Ishikawa (cell line): ENCODE data around the gene BEGAIN.

Source experiments
- CEBPB ChIP-seq: IDR thresholded peaks from 2 replicates; pipeline ENCODE4 v1.6.1; 2012
- EP300 ChIP-seq: IDR thresholded peaks from 2 replicates; pipeline ENCODE4 v1.6.1; 2012; ENCODE audit warnings: borderline replicate concordance
- MAX ChIP-seq: IDR thresholded peaks from 2 replicates; pipeline ENCODE4 v1.6.1; 2012
- RAD21 ChIP-seq: IDR thresholded peaks from 2 replicates; pipeline ENCODE4 v1.6.1; 2012; ENCODE audit warnings: low read depth
- REST ChIP-seq: IDR thresholded peaks from 2 replicates; pipeline ENCODE4 v1.6.1; 2012; ENCODE audit warnings: low read depth, mild to moderate bottlenecking
- TAF1 ChIP-seq: IDR thresholded peaks from 2 replicates; pipeline ENCODE4 v1.6.1; 2012; ENCODE audit warnings: low read depth, mild to moderate bottlenecking
- TEAD4 ChIP-seq: IDR thresholded peaks from 2 replicates; pipeline ENCODE4 v1.6.1; 2012
- YY1 ChIP-seq: IDR thresholded peaks from 2 replicates; pipeline ENCODE4 v1.6.1; 2012; ENCODE audit warnings: low read depth

GRCh38 chr14:100536121-100536510 lies 51.1 kb downstream of the BEGAIN start:
- TF ChIP-seq MAX (no peak), CEBPB (no peak), EP300 (no peak), RAD21 (no peak), REST (no peak), TAF1 (no peak), YY1 (no peak), TEAD4 (no peak)
